Astrocyte of the spinal cord (primary cell): Measurements from ENCODE around the gene HAGH.
A peak's percentile ranks its signal among the peaks of the same experiment; 100 is the strongest.

Source experiments
- DNase-seq: peaks from one replicate; pipeline ENCODE4 v3.0.0; 2011; ENCODE audit warnings: low read depth, low spot score
- H3K4me3 ChIP-seq: 2 replicates; pipeline ENCODE4 v1.5.1; 2011; ENCODE audit warnings: low read depth, mild to moderate bottlenecking, low read length, moderate library complexity
- in situ Hi-C: cut with HindIII; loops from 2 replicates; pipeline ENCODE4 v1.10.0; 2017; ENCODE audit warnings: low sequenced_read_pairs
- TF ChIP-seq, protein P1 (sequence below): IDR thresholded peaks from 2 replicates; pipeline ENCODE4 v1.5.1; 2012; ENCODE audit warnings: low read depth, mild to moderate bottlenecking, low read length, inconsistent platforms

HAGH gene

GRCh38 chr16:1770328-1771187 is 56.1 kb downstream of the HAGH start:
- TF ChIP-seq, protein P1, sequence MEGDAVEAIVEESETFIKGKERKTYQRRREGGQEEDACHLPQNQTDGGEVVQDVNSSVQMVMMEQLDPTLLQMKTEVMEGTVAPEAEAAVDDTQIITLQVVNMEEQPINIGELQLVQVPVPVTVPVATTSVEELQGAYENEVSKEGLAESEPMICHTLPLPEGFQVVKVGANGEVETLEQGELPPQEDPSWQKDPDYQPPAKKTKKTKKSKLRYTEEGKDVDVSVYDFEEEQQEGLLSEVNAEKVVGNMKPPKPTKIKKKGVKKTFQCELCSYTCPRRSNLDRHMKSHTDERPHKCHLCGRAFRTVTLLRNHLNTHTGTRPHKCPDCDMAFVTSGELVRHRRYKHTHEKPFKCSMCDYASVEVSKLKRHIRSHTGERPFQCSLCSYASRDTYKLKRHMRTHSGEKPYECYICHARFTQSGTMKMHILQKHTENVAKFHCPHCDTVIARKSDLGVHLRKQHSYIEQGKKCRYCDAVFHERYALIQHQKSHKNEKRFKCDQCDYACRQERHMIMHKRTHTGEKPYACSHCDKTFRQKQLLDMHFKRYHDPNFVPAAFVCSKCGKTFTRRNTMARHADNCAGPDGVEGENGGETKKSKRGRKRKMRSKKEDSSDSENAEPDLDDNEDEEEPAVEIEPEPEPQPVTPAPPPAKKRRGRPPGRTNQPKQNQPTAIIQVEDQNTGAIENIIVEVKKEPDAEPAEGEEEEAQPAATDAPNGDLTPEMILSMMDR: no peak
- H3K4me3 ChIP-seq: peak overlapping the region; percentile 72
- in situ Hi-C loops: no loop called here
- DNase-seq: peak; percentile 50

GRCh38 chr16:1769402-1770300 is 57.0 kb downstream of the HAGH start:
- TF ChIP-seq, protein P1: no peak
- in situ Hi-C loops: no loop called here
- no peak overlapping the region for H3K4me3 ChIP-seq
- no peak for DNase-seq

- H3K4me3 ChIP-seq: no peak overlapping the region
- in situ Hi-C loops: no loop called here
- TF ChIP-seq, protein P1: no peak
- DNase-seq: no peak
Observed at GRCh38 chr16:1768767-1769401, 57.7 kb downstream of the HAGH start.

DNA sequence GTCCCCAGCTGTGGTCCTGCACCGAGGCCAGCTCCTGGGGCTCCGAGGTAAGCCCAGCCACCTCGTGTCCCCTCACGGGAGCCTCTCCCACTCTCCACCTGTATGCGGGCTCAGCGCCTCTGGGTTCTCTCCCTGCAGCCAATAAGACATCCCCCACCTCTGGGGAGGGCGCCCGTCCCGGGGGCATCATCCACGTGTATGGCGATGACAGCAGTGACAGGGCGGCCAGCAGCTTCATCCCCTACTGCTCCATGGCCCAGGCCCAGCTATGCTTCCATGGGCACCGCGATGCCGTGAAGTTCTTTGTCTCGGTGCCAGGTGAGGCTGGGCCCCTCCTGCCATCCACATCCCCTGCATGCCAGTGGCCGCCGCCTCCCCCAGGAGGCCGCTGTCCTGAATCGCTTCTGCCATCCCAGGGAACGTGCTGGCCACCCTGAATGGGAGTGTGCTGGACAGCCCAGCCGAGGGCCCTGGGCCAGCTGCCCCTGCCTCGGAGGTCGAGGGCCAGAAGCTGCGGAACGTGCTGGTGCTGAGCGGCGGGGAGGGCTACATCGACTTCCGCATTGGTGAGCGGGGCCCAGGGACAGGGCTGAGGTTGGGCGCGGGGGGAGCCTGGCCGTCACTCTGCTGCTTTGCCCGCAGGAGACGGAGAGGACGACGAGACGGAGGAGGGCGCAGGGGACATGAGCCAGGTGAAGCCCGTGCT is 58.4 kb downstream of the HAGH start:
- TF ChIP-seq, protein P1: no peak
- in situ Hi-C loops: no loop called here
- no peak overlapping the region for H3K4me3 ChIP-seq
- DNase-seq: no peak

- no peak for DNase-seq
- TF ChIP-seq, protein P1: no peak
- in situ Hi-C loops: no loop called here
- H3K4me3 ChIP-seq: no peak overlapping the region
Observed at GRCh38 chr16:1767116-1767994, 59.3 kb downstream of the HAGH start.
